K562 (cell line): ENCODE measurements around the gene GALNT9. TPM values are rescaled to one million over a fixed set of nuclear protein-coding genes. Genes with fewer than 3 reads are reported as not detected.

Experiments used
- ATAC-seq: fragments of 200-7000 bp; cut with Tn5 transposase; 3 replicates; pipeline ENCODE4 v1.9.1; 2020; ENCODE audit warnings: moderate library complexity
- BruUV-seq: library from RNA; stranded (reverse); fragments of 400-500 nt; replicated peaks from 2 replicates; lab custom pipeline; 2021; lab: Mats Ljungman, UMichigan
- CTCF ChIA-PET: fragments of 300-600 bp; formaldehyde crosslinking; extraction: SDS; loops from one replicate; lab custom pipeline; 2021; ENCODE audit warnings: low intra/inter-chr PET ratio; lab: Yijun Ruan, JAX
- POLR2A ChIA-PET: fragments of 300-600, 350-650 bp; sonication (Branson Sonifier 250); formaldehyde crosslinking; extraction: SDS; loops from one replicate; lab custom pipeline; 2021; ENCODE audit warnings: antibody characterized with exemption, inconsistent platforms; lab: Yijun Ruan, JAX
- DNase-seq, 4 experiments: peaks; one replicate each; pipeline versions ENCODE4 v3.0.0 to v3.0.0-alpha.2; 2011 to 2018; ENCODE audit warnings: low spot score in 3 of 4, mixed read lengths in 3 of 4; ENCODE audit errors: extremely low read depth in 1 of 4
- FAIRE-seq: peaks from 2 replicates; lab custom pipeline; 2011; peaks lifted over from hg19 to GRCh38; lab: Jason Lieb, UNC
- H2AFZ ChIP-seq: 2 replicates; pipeline ENCODE4 v1.6.0; 2011; ENCODE audit warnings: low read depth, low read length, control low read depth, inconsistent platforms
- H3K27ac ChIP-seq: fragments of 200-600 bp; 3 replicates; pipeline ENCODE4 v1.8.0; 2011; ENCODE audit warnings: low read depth, mild to moderate bottlenecking, control low read depth, inconsistent platforms, low read length, moderate library complexity, mixed read lengths; ENCODE audit errors: extremely low read depth
- H3K27me3 ChIP-seq, 2 experiments: fragments of 300-600 bp in 1 of 2; 2 replicates in 1 of 2; 3 replicates in 1 of 2; pipeline versions ENCODE4 v1.6.0 to v1.8.0; 2011; ENCODE audit warnings: inconsistent platforms in 2 of 2, low read length in 2 of 2, mild to moderate bottlenecking in 1 of 2, mixed read lengths in 1 of 2, moderate library complexity in 1 of 2; ENCODE audit not compliant: control insufficient read depth in 2 of 2, insufficient read depth in 2 of 2
- H3K36me3 ChIP-seq: fragments of 300-600 bp; 3 replicates; pipeline ENCODE4 v1.8.0; 2011; ENCODE audit warnings: mild to moderate bottlenecking, low read length, inconsistent platforms; ENCODE audit not compliant: control insufficient read depth, insufficient read depth
- H3K4me1 ChIP-seq, 2 experiments: fragments of 200-600 bp in 1 of 2; replicated peaks in 1 of 2; 2 replicates in 1 of 2; 3 replicates in 1 of 2; pipeline versions ENCODE4 v1.5.1 to v1.8.0; 2011; ENCODE audit warnings: inconsistent platforms in 2 of 2, low read length in 2 of 2, mild to moderate bottlenecking in 1 of 2, mixed read lengths in 1 of 2, moderate library complexity in 1 of 2; ENCODE audit not compliant: control insufficient read depth in 2 of 2, insufficient read depth in 2 of 2
- H3K4me2 ChIP-seq: 2 replicates; pipeline ENCODE4 v1.6.1; 2011; ENCODE audit warnings: low read length, control low read depth, inconsistent platforms, mixed read lengths; ENCODE audit not compliant: insufficient read depth
- H3K4me3 ChIP-seq: fragments of 200-600 bp; sonication (generic), shearing (Covaris generic); 2 replicates; pipeline ENCODE4 v1.5.1; 2016; ENCODE audit warnings: control low read depth, inconsistent platforms
- H3K79me2 ChIP-seq: fragments of 200-600 bp; 3 replicates; pipeline ENCODE4 v1.8.0; 2011; ENCODE audit warnings: low read length, inconsistent platforms; ENCODE audit not compliant: control insufficient read depth, insufficient read depth
- H3K9ac ChIP-seq, 2 experiments: 2 replicates each; pipeline versions ENCODE4 v1.6.0 to v1.6.1; 2011; ENCODE audit warnings: low read depth in 2 of 2, low read length in 2 of 2, control low read depth in 1 of 2, inconsistent platforms in 1 of 2, mild to moderate bottlenecking in 1 of 2, mixed read lengths in 1 of 2; ENCODE audit not compliant: insufficient read depth in 1 of 2
- H3K9me1 ChIP-seq: one replicate; pipeline ENCODE4 v1.6.0; 2011; ENCODE audit warnings: inconsistent platforms, mild to moderate bottlenecking, low read length, moderate library complexity; ENCODE audit not compliant: control insufficient read depth, insufficient read depth
- H3K9me3 ChIP-seq: replicated peaks from 2 replicates; pipeline ENCODE4 v1.5.1; 2011; ENCODE audit warnings: low read depth, low read length, inconsistent platforms; ENCODE audit not compliant: control insufficient read depth, insufficient read depth
- H4K20me1 ChIP-seq: replicated peaks from 2 replicates; pipeline ENCODE4 v1.6.1; 2011; ENCODE audit warnings: low read length, inconsistent platforms, mixed read lengths; ENCODE audit not compliant: control insufficient read depth, insufficient read depth
- CBX3 ChIP-seq, 2 experiments: IDR thresholded peaks; 1 replicate in 1 of 2; 2 replicates in 1 of 2; pipeline ENCODE4 v1.6.1; 2012; ENCODE audit warnings: inconsistent platforms in 2 of 2, low read length in 2 of 2, borderline replicate concordance in 1 of 2, control low read depth in 1 of 2
- DNMT1 ChIP-seq: fragments of 450-650 bp; IDR thresholded peaks from 2 replicates; pipeline ENCODE4 v1.6.1; 2016; ENCODE audit warnings: antibody characterized with exemption, mild to moderate bottlenecking
- EP300 ChIP-seq: IDR thresholded peaks from 2 replicates; pipeline ENCODE4 v1.6.1; 2012; ENCODE audit warnings: low read length, improper control_type of control experiment
- GABPB2 ChIP-seq: fragments of 250-450 bp; sonication (Bioruptor Pico); conservative IDR thresholded peaks from 2 replicates; pipeline ENCODE4 v1.5.1; 2021; ENCODE audit warnings: mild to moderate bottlenecking
- JUNB ChIP-seq: fragments of 450-650 bp; formaldehyde crosslinking; conservative IDR thresholded peaks from 2 replicates; pipeline ENCODE4 v1.4.0; 2020; ENCODE audit warnings: mild to moderate bottlenecking
- MEF2D ChIP-seq: conservative IDR thresholded peaks from 2 replicates; pipeline ENCODE4 v1.6.1; 2016; ENCODE audit warnings: low read depth, missing genetic modification characterization, missing compliant biosample characterization
- NR2C1 ChIP-seq, 2 experiments: fragments of 450-650 bp; IDR thresholded peaks; 2 replicates each; pipeline ENCODE4 v1.6.1; 2017; ENCODE audit warnings: mild to moderate bottlenecking in 2 of 2, antibody characterized with exemption in 1 of 2, inconsistent platforms in 1 of 2, missing compliant biosample characterization in 1 of 2, missing genetic modification characterization in 1 of 2
- SMAD2 ChIP-seq: fragments of 150-350 bp; IDR thresholded peaks from 2 replicates; pipeline ENCODE4 v1.6.1; 2014; ENCODE audit warnings: low read depth, mild to moderate bottlenecking, low read length
- TBL1XR1 ChIP-seq, 2 experiments: IDR thresholded peaks; 2 replicates each; pipeline ENCODE4 v1.6.1; 2012; ENCODE audit warnings: improper control_type of control experiment in 2 of 2, low read length in 2 of 2, mild to moderate bottlenecking in 1 of 2
- ZBTB9 ChIP-seq: fragments of 450-650 bp; formaldehyde crosslinking; IDR thresholded peaks from 2 replicates; pipeline ENCODE4 v1.4.0; 2020; ENCODE audit warnings: mild to moderate bottlenecking, moderate library complexity
- ZNF561 ChIP-seq: fragments of 450-650 bp; formaldehyde crosslinking; conservative IDR thresholded peaks from 2 replicates; pipeline ENCODE4 v1.4.0; 2020; ENCODE audit warnings: mild to moderate bottlenecking, moderate library complexity
- ZNF668 ChIP-seq: fragments of 250-450 bp; sonication (Bioruptor Pico); IDR thresholded peaks from 2 replicates; pipeline ENCODE4 v1.8.0; 2022; ENCODE audit warnings: mild to moderate bottlenecking, inconsistent platforms
- ZNF766 ChIP-seq: fragments of 200-800 bp; sonication (Bioruptor generic); conservative IDR thresholded peaks from 2 replicates; pipeline ENCODE4 v1.6.1; 2016; ENCODE audit warnings: missing genetic modification characterization, missing compliant biosample characterization
- WGBS: fragments of 100-300 bp; shearing (Covaris generic); methylation state at CpG from one replicate; pipeline ENCODE4 v1.1.6; 2016; ENCODE audit warnings: low coverage, mixed read lengths; ENCODE audit not compliant: insufficient coverage; ENCODE audit errors: missing lambda C conversion rate; 5-methylcytosine and 5-hydroxymethylcytosine counted together
- in situ Hi-C: fragments of 300-500 bp; cut with MboI; formaldehyde crosslinking; loops from 4 replicates; pipeline ENCODE4 v1.15.0; 2018; ENCODE audit warnings: inconsistent platforms, mixed read lengths
- intact Hi-C: fragments of 100-400 bp; cut with micrococcal nuclease; formaldehyde crosslinking; loops from 2 replicates; pipeline ENCODE4 v1.14.2; 2022
- polyA plus RNA-seq, 8 experiments: library from polyadenylated mRNA; depleted of rRNA in 4 of 8; stranded (reverse) in 5 of 8; unstranded in 3 of 8; fragments of >200 nt; fragmentation: Nextera tagmentation in 2 of 8; fragmentation: Illumina TruSeq in 1 of 8; extraction: Ambion mirVana in 2 of 8; extraction: Trizol in 1 of 8; gene quantifications; 2 replicates each; pipeline versions ENCODE4 v1.2.1 to v1.2.3, GENCODE V29; 2011 to 2014; ENCODE audit warnings: inconsistent platforms in 1 of 8, missing spikeins in 1 of 8
- total RNA-seq, 7 experiments: library from RNA; depleted of rRNA in 6 of 7; stranded (reverse); fragments of >200 nt in 6 of 7; fragmentation: Illumina TruSeq in 2 of 7; extraction: Trizol in 2 of 7; gene quantifications; 2 replicates each; pipeline versions ENCODE4 v1.2.1 to v1.2.3, GENCODE V29; 2011 to 2021; ENCODE audit warnings: low replicate concordance in 1 of 7
- TF ChIP-seq, protein P1 (sequence below), 2 experiments: fragments of 450-650 bp in 1 of 2; IDR thresholded peaks; 2 replicates each; pipeline ENCODE4 v1.6.1; 2011 to 2017; ENCODE audit warnings: low read depth in 2 of 2, antibody characterized with exemption in 1 of 2, borderline replicate concordance in 1 of 2, low read length in 1 of 2, mild to moderate bottlenecking in 1 of 2, mixed read lengths in 1 of 2; ENCODE audit not compliant: control insufficient read depth in 1 of 2

GALNT9 gene
- total and polyA plus RNA-seq, 9 of the 15 experiments (the other 6 are each of a cell fraction or from before 2014, with no cell fraction given): not detected

GRCh38 chr12:132224484-132224883 lies 104.9 kb downstream of the GALNT9 start (continued):
- TF ChIP-seq EP300: no peak
- TF ChIP-seq, protein P1, sequence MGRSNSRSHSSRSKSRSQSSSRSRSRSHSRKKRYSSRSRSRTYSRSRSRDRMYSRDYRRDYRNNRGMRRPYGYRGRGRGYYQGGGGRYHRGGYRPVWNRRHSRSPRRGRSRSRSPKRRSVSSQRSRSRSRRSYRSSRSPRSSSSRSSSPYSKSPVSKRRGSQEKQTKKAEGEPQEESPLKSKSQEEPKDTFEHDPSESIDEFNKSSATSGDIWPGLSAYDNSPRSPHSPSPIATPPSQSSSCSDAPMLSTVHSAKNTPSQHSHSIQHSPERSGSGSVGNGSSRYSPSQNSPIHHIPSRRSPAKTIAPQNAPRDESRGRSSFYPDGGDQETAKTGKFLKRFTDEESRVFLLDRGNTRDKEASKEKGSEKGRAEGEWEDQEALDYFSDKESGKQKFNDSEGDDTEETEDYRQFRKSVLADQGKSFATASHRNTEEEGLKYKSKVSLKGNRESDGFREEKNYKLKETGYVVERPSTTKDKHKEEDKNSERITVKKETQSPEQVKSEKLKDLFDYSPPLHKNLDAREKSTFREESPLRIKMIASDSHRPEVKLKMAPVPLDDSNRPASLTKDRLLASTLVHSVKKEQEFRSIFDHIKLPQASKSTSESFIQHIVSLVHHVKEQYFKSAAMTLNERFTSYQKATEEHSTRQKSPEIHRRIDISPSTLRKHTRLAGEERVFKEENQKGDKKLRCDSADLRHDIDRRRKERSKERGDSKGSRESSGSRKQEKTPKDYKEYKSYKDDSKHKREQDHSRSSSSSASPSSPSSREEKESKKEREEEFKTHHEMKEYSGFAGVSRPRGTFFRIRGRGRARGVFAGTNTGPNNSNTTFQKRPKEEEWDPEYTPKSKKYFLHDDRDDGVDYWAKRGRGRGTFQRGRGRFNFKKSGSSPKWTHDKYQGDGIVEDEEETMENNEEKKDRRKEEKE (IDR thresholded peaks at IDR 0.05; ENCODE audit: borderline replicate concordance in 1 of 2, control insufficient read depth in 1 of 2, low read depth in 2 of 2, low read length in 1 of 2): no peak
- no peak for TF ChIP-seq SMAD2

DNA sequence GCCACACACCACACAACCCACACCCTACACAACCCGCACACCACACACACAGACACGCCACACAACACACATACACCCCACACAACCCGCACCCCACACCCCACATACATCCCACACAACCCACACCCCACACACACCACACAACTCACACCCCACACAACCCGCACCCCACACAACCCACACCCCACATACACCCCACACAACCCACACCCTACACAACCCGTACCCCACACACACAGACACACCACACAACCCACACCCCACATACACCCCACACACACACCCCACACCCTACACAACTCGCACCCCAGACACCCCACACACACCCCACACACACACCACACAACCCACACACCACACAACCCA lies 106.6 kb downstream of the GALNT9 start:
- no peak for DNase-seq
- intact Hi-C loops: no loop called here
- 20% methylated on average over 1 of the region's 6 CpGs for WGBS
- Histone ChIP-seq H3K9ac (no peak overlapping the region), H3K4me3 (no peak overlapping the region), H3K27me3 (peaks cover under 1 to 20% of the 10 kb centered on the region in 2 experiments; a peak in 3 of 5 replicates), H3K9me1 (no peaks in the 10 kb centered on the region), H3K27ac (no peak overlapping the region), H2AFZ (no peak overlapping the region), H3K4me2 (no peak overlapping the region), H3K4me1 (no peaks in the 10 kb centered on the region; a peak in 1 of 5 replicates), H3K9me3 (peaks cover 2% of the 10 kb centered on the region; the same call in 1 of the 2 replicates), H4K20me1 (0 out of 2 replicates have a peak, but pooled peaks cover 6% of the 10 kb centered on the region), H3K79me2 (no peaks in the 10 kb centered on the region), H3K36me3 (no peaks in the 10 kb centered on the region)
- ChIA-PET POLR2A (no interaction called here), CTCF (no interaction called here)
- no TSS peak for BruUV-seq
- no peak for ATAC-seq
- in situ Hi-C loops: no loop called here
- FAIRE-seq: no peak
- no peak for TF ChIP-seq JUNB
- TF ChIP-seq CBX3 (IDR thresholded peaks at IDR 0.05; ENCODE audit: borderline replicate concordance in 1 of 2, low read length in 2 of 2): no peak
- TF ChIP-seq ZNF668 (CRISPR knock-in tag): no peak
- no peak for TF ChIP-seq ZNF766 (CRISPR knock-in tag)
- TF ChIP-seq, protein P1 (IDR thresholded peaks at IDR 0.05; ENCODE audit: borderline replicate concordance in 1 of 2, control insufficient read depth in 1 of 2, low read depth in 2 of 2, low read length in 1 of 2): no peak
- TF ChIP-seq GABPB2 (CRISPR knock-in tag): no peak
- TF ChIP-seq TBL1XR1 (IDR thresholded peaks at IDR 0.05; ENCODE audit: low read length in 2 of 2): no peak
- no peak for TF ChIP-seq DNMT1
- TF ChIP-seq ZNF561 (CRISPR knock-in tag): no peak
- TF ChIP-seq NR2C1 (IDR thresholded peaks at IDR 0.05): no peak
- no peak for TF ChIP-seq NR2C1 (tag; IDR thresholded peaks at IDR 0.05)
- no peak for TF ChIP-seq ZBTB9
- no peak for TF ChIP-seq MEF2D (tag)
